Right ventricle myocardium inferior (tissue), 1 donor: ENCODE data around the gene MEGF8. TPM values are rescaled to one million over a fixed set of nuclear protein-coding genes. Genes with fewer than 3 reads are reported as not detected.
"Not testable (repeated sequence)": the region's sequence is repeated elsewhere in the genome, so short reads cannot be mapped to it uniquely, and the experiment has no call there.

Source experiments
- ATAC-seq: fragments of 200-7000 bp; cut with Tn5 transposase; one replicate; pipeline ENCODE4 v1.9.1; 2020; ENCODE audit warnings: mild to moderate bottlenecking, moderate library complexity
- DNase-seq: peaks from one replicate; pipeline ENCODE4 v3.0.0; 2021; ENCODE audit errors: missing footprints
- intact Hi-C: fragments of 100-400 bp; cut with DNase I; formaldehyde crosslinking; loops from one replicate; pipeline ENCODE4 v1.11.0; 2022
- total RNA-seq: library from RNA; stranded (reverse); fragmentation: NEBNext Ultra II Directional; extraction: Animal tissue kit (Norgen Biotek cat#: 25700); gene quantifications from one replicate; pipeline ENCODE4 v1.2.1, GENCODE V29; 2021
- donor health status: DM: no; HTN: yes; CAD: no; lungs with severe emphysema.

Gene MEGF8
- total RNA-seq, 1 donor from 2014 or later, result 32.6 TPM

DNA sequence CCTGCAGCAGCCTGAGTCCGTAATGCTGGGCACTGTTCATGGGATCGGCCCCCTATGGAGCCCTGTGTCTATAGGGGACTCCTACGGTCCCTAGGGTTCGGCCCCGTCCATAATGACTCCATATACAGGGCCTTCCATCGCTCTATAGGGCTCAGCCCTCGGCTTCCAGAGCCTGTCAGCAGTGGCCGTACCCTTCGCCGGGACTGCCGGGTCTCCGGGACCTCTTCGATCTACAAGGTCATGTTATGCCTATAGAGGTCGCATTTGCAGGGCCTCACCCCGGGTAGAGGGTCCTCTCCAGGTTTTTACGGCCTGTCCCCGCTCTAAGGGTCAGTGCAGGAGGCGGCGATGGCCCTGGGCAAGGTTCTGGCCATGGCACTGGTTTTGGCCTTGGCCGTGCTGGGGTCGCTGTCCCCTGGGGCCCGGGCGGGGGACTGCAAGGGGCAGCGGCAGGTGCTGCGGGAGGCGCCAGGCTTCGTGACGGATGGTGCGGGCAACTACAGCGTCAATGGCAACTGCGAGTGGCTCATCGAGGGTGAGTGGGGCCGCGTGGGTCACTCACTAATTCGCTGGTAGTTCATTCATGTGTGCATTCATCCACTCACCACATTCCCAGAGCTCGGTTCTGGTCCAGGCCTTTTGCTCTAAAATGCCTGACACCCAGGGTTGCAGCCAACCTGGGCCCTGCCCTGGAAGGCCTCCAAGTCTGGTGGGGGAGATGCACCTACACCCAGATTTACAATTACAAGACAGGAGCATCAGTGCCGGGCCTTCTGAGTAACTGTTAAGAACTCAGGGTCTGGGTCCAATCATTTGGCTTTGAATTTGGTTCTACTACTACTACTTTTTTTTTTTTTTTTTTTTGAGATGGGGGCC is 699 bp downstream of the MEGF8 start:
- no peak for DNase-seq

DNA sequence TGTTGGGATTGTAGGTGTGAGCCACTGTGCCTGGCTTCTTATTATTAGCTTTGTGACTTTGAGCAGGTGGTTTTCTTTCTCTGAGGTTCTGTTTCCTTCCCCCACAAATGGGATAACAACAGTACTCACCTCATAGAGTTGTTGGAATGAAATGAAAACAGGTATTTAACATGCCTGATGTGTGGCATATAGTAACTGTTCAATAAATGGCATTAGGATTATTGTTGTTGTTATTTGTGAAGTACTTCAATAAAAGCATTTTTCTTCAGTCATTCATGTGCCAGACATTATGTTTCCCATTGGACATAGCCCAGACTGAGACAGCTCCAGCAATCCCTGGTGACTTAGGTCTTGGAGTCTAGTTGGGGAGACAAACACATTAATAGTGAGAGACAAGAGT is 1.5 kb downstream of the MEGF8 start:
- no peak for ATAC-seq
- intact Hi-C loops, result loop anchor here (2.0 to 10.0 kb wide), 2 partner anchors 82 to 192 kb away; partner anchors contain the start of gene POU2F2
- no peak for DNase-seq

More for the DNA sequence above, 699 bp downstream of the MEGF8 start:
- ATAC-seq, result peak; percentile 12
- intact Hi-C loops, result loop anchor here (1.0 to 10.0 kb wide), 4 partner anchors 24 to 191 kb away; partner anchors contain the start of genes PAFAH1B3, POU2F2 and PRR19

DNA sequence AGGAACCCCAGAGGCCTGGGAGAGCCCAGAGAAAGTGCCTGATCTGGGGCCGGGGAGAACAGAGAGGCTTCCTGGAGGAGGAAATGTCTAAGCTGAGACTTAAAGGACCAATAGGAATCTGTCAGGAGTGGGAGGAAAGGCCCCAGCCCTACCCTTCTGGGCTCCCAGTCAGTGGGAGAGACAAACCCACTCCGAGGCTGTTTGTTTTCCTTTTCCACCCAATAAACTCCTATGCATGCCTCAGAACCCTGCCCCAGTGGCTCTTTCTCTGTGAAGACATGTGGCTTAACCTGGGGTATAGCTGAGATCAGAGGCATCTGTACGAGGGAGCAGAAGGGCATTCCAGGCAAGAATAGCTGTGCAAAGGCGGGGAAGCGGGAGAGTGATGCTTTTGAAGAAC is 1.9 kb downstream of the MEGF8 start:
- ATAC-seq (no peak), DNase-seq (no peak)
- intact Hi-C loops, result loop anchor here (2.0 to 10.0 kb wide), 2 partner anchors 83 to 193 kb away; partner anchors contain the start of gene POU2F2

DNA sequence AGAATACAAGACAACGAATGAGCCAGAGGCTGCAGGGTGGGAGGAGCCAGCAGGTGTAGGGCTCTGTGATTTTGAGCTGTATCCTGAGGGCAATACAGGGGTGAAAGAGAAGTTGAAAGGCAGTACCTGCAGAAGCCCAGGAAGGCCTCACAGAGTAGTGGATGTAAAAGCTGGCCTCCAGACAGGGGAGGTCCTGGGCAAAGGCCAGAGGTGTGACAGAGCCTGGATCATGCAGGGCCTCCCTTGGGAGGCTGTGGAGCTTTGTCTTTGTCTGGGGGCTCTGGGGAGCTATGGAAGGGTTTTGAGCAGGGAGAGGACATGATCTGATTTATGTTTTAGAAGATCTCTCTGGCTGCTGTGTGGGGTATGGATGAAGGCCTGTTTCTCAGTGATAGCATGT is 2.7 kb downstream of the MEGF8 start:
- intact Hi-C loops, result loop anchor here (10.0 kb wide), 1 partner anchor 193 kb away; the partner anchor contains the start of gene POU2F2
- DNase-seq, result peak; percentile 1
- ATAC-seq, result no peak

DNA sequence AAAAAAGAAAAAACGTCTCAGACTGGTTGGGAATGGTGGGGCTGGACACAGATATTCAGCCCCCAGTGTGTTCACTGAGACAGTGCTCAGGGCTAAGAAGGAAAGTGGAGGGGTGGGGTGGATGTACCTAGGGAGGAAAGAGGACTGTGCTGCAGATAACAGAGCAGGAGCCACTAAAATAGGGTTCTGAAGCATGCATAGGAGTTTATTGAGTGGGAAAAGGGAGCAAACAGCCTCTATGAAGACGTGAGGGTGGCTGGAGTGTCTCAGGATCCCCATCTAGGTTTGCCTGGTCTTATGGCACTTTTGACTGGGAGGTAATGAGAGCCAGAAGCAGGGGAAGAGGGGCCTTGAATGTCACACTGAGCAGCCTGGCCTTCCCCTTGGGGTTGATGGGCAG is 3.4 kb downstream of the MEGF8 start:
- intact Hi-C loops, result loop anchor here (10.0 kb wide), 1 partner anchor 194 kb away; the partner anchor contains the start of gene POU2F2
- no peak for ATAC-seq

DNA sequence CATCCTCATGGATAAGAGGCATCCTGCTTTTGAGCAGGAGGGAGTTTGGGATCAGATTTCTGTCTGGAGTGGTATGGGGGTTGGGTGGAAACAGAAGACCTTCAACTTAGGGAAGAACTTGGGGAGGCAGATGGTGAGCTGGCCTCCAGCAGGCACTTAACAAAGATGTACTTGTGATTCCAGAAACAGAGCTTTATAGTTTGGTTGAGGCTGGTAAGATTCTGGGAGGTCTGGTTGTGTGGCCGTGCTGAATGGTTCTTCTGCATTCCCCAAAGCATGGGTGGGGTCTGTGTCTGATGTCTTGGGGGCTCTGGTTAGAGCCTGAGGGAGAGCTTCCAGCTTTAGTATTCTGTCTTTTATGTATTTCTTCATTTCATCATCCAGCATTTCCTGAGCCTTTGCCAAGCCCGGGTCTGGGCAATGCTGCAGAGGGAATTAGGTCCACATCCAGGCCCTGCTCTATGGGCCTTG is 4.8 kb downstream of the MEGF8 start:
- DNase-seq, result no peak
- ATAC-seq, result no peak
- intact Hi-C loops, result no loop called here

More for the DNA sequence above, 3.4 kb downstream of the MEGF8 start:
- no peak for DNase-seq

DNA sequence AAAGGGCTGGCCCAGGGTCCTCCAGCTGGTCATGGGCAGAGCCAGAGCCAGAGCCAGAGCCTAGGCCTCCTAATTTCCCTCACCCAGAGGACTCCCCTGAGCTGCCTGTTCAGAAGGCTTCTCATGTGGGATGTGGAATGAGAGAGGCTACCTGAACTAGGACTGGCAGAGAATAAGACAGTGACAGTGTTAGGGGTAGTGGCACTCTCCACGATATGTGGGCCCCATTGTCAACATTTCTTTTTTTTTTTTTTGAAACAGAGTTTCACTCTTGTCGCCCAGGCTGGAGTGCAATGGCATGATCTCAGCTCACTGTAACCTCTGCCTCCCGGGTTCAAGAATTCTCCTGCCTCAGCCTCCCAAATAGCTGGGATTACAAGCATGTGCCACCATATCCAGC is 5.9 kb downstream of the MEGF8 start:
- DNase-seq, ATAC-seq, intact Hi-C loops: not testable (repeated sequence)

DNA sequence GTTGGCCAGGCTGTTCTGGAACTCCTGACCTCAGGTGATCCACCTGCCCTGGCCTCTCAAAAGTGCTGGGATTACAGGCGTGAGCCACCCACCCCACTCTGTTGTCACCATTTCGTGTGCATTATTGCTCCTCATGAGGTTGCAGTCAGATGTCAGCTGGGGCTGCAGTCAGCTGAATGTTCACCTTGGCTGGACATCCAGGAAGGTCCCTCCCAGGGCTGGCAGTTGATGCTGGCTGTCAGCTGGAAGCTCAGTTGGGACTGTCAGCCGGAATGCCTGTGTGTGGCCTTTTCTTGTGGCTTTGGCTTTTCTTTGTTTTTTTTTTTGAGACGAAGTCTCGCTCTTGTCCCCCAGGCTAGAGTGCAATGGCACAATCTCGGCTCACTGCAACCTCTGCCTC is 6.6 kb downstream of the MEGF8 start:
- DNase-seq (no peak), ATAC-seq (no peak)
- intact Hi-C loops, result no loop called here

DNA sequence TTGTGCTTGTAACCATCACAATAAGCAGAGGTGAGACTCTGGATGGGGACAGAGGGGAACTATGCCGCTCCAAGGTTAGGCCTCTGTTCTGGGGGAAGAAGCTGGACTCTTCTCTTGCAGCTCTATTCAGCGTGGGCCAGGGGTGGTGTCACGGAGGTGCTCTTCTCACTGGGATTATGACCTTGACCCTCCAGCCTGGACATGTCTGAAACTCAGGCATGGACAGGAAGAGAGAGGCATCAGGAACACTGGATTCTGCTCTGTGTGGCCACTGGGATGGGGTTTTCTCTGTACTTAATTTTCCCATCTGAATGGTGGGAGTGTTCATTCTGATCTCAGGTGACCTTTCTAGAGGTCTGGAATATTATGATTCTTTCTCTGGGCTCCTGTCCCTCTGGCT is 7.6 kb downstream of the MEGF8 start:
- DNase-seq (no peak), ATAC-seq (no peak)
- intact Hi-C loops, result no loop called here

DNA sequence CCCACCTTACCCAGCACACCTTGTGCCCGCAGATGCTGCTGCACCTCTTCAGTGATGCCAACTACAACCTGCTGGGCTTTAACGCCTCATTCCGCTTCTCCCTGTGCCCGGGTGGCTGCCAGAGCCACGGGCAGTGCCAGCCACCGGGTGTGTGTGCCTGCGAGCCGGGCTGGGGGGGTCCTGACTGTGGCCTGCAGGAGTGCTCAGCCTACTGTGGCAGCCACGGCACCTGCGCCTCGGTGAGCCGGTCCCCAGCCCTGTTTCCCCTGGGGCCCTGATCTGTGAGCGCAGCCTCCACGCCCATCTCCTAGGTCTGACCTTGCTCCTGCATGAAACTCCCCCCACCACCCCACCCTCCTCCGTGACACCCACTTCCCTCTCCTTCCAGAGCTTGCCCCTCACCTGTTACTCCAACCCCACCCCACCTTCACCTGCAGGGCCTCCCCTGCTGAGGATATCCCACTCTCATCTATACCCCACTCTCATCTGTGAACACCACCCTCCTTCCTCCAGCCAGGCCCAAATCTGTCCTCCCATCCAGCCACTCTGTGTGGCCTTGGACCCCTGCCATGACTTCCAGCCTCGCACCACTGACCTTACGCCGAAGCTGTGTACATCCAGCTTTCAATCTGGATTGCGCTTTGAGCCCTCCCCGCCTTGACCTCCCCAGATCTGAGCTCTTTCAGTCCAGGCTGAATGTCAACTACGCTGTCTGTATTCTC is 8.7 kb downstream of the MEGF8 start:
- intact Hi-C loops, result no loop called here
- ATAC-seq (peak; percentile 20), DNase-seq (no peak)

DNA sequence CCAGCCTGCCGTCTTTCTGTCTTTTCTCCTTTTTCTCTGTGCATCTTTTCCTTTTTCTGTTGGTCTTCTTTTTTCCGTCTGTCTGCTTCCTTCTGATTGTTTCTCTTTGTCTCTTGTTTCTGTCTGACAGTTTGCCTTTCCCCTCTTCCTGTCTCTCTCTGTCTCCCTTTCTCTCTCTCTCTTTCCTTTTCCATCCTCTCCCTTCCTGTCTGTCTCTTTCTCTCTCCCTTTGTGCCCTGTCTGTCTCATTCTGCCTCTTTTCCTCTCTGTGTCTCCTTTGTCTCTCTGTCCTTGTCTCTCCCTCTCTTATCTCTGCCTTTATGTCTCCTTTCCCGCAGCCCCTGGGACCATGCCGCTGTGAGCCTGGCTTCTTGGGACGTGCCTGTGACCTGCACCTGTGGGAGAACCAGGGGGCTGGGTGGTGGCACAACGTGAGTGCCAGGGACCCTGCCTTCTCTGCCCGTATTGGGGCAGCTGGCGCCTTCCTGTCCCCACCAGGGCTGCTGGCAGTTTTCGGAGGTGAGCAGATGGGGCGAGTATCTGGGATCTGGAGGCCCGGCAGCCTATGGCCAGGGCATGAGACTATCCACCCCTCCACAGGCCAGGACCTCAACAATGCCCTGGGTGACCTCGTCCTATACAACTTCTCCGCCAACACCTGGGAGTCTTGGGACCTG is 9.4 kb downstream of the MEGF8 start:
- ATAC-seq (no peak), DNase-seq (no peak)
- intact Hi-C loops, result no loop called here

DNA sequence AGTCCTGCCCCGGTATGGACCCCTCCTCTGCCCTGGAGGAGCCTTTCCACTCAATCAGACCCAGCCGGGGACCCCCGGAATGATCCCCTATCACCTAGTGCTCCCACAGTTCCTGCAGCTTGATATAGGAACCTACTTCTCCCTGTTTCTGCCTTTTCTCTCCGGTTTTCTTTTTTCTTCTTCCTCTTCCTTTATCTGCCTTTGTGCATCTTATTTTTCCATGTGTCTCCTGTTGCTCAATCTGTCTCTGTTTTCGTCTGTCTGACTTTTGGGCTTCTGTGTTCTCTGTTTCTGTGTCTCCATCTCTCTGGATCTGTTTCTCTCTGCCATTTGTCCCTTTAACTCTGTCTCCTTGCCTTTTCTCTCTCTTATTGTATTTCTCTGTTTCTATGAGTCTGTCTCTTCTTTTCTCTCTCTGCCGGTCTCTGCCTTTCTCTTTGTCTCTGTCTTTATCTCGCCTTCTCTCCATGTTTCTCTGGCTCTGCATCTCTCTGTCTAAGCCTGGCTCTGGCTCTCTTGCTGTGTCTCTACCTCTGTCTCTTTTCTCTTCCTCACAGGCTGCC is 10.0 kb downstream of the MEGF8 start:
- no peak for DNase-seq
- intact Hi-C loops, result no loop called here
- ATAC-seq, result no peak

DNA sequence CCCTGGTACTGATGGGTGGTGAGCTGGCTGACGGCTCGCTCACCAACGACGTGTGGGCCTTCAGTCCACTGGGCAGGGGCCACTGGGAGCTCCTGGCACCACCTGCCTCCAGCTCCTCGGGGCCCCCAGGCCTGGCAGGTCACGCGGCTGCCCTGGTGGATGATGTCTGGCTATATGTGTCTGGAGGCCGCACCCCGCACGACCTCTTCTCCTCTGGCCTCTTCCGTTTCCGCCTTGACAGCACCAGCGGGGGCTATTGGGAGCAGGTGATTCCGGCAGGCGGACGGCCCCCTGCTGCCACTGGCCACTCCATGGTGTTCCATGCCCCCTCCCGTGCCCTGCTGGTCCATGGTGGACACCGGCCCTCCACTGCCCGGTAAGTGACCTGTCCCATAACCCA is 10.5 kb downstream of the MEGF8 start:
- DNase-seq (no peak), ATAC-seq (no peak)
- intact Hi-C loops, result no loop called here

DNA sequence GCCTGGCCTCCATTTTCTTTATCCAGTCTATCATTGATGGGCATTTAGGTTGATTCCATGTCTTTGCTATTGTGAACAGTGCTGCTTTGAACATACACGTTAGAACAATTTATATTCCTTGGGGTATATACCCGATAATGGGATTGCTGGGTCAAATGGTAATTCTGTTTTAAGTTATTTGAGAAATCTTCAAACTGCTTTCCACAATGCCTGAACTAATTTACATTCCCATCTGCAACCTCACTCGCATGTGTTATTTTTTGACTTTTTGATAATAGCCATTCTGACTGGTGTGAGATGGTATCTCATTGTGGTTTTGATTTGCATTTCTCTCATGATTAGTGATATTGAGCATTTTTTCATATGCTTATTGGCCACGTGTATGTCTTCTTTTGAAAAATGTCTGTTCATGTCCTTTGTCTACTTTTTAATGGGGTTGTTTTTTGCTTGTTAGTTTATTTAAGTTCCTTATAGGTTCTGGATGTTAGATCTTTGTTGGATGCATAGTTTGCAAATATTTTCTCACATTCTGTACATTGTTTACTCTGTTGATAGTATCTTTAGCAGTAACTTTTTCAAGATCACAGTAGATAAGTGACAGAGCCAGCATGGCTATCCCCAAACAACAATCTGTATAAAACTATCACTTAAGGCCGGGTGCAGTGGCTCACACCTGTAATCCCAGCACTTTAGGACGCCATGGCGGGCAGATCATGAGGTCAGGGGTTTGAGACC is 13.9 kb downstream of the MEGF8 start:
- not testable (repeated sequence) for ATAC-seq

DNA sequence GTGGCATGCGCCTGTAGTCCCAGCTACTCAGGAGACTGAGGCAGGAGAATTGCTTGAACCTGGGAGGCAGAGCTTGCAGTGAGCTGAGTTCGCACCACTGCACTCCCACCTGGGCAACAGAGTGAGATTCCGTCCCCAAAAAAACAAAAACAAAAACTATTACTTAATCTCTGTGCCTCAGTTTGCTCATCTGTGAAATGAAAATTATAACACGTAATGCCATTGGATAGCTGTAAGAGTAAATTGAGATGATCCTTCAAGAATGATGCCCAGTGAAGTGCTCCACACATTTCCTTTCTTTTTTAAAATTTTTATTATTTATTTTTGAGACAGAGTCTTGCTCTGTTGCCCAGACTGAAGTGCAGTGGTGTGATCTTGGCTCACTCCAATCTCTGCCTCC is 14.5 kb downstream of the MEGF8 start:
- DNase-seq, ATAC-seq, intact Hi-C loops: not testable (repeated sequence)

More for the DNA sequence above, 13.9 kb downstream of the MEGF8 start:
- intact Hi-C loops, DNase-seq: not testable (repeated sequence)

DNA sequence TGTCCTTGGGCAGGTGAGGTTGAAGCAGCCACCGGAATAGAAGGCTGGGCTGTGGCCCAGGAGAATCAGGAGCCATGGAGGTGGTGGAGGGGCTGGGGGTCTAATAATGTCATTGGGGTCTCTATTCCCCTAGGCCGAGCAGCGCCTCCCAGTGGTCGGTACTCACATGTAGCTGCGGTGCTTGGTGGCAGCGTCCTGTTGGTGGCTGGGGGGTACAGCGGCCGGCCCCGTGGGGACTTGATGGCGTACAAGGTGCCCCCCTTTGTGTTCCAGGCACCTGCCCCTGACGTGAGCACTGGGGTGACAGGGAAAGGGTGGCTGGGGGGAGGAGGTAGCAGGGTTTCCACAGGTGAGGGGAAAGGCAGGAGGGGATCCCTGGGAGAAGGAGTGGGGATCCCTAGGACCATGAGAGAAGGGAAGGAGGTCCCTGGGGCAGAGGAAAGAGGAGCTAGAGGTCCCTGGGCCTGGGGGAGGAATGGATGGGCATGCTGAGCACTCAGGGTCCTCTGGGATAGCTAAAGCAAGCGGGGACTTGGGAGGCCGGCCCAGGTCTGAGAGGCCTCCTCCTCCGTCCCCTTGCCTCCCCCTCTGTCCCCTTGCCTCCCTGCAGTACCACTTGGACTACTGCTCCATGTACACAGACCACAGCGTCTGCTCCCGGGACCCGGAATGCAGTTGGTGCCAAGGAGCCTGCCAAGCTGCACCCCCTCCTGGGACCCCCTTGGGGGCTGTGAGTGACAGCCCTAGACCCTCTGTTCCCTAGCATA is 18.1 kb downstream of the MEGF8 start:
- DNase-seq (no peak), ATAC-seq (no peak)
- intact Hi-C loops, result no loop called here

DNA sequence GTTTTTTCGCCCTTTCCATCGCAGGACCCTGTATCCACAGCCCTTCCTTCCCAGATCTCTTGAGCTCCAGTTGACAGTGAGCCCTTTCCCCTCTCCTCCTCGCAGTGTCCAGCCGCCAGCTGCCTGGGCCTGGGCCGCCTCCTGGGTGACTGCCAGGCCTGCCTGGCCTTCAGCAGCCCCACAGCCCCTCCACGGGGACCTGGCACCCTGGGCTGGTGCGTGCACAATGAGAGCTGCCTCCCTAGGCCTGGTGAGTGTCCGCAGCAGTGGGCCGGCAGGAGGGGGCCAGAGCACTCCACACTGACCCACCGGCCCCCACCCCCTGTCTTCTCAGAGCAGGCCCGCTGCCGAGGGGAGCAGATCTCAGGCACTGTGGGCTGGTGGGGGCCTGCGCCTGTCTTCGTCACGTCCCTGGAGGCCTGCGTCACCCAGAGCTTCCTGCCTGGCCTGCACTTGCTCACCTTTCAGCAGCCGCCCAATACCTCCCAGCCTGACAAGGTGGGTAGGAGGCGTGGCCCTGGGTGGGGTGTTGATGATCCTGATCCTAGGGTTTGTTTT is 19.0 kb downstream of the MEGF8 start:
- ATAC-seq (no peak), DNase-seq (peak; percentile 34)
- intact Hi-C loops, result no loop called here
